ENCODE measurements around the gene RIPK4. TPM values are rescaled to one million over a fixed set of nuclear protein-coding genes. Genes with fewer than 3 reads are reported as not detected.

Gene RIPK4
- total RNA-seq, 1 donor from 2014 or later, result not detected

DNA sequence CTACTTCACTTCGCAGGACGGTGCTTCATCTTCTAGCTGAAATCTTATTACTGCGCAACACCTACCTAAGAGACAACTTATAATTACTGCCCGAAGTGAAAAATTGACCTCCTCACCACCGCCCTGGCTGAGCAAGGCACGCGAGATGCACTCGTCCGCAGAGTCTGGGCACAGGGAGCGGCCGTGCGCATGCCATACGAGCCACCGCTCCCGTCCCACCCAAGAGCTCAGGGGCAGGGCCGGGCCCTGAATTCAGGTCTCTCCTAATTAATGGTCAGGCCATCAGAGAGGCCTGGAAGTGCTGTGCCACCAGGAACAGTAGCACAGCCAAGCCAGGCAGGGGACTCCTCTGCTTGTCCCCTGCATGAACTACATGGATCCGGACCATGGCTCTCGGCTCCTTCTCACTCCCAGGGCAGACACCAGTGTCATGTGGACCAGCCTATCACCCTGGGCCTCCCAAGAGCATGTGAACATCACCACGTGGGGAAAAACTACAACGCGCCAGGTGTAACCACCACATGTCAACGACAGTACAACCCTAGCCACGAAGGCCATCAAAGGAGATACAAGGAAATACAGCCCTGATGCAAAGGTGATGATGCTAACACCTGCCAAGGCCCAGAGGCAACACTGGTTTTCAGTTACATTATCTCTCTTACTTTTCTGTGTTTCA lies 11.5 kb downstream of the RIPK4 start:
- DNase-seq (ENCODE audit: low read depth), result no peak

DNA sequence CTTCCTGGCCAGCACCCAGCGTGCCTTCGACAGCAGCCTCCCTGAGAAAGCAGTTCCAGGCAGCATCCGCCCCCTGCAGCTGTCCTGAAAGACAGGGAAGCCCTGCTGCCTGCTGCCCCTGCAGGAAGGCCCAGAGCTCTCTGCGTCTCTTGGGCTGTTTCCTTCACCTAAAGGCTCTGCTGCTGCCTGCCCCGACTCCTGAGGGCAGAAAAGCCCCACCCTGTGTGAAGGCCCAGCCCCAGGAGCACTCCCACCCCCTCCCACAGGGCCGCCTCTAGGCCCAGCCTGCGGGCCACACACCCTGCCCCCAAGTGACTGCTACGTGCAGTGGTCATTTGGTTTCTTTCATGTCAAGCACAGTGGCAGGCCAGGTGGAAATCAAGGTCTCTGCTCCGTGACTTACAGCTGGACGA lies 12.4 kb downstream of the RIPK4 start:
- peak; percentile 6 for DNase-seq (ENCODE audit: low read depth)

DNA sequence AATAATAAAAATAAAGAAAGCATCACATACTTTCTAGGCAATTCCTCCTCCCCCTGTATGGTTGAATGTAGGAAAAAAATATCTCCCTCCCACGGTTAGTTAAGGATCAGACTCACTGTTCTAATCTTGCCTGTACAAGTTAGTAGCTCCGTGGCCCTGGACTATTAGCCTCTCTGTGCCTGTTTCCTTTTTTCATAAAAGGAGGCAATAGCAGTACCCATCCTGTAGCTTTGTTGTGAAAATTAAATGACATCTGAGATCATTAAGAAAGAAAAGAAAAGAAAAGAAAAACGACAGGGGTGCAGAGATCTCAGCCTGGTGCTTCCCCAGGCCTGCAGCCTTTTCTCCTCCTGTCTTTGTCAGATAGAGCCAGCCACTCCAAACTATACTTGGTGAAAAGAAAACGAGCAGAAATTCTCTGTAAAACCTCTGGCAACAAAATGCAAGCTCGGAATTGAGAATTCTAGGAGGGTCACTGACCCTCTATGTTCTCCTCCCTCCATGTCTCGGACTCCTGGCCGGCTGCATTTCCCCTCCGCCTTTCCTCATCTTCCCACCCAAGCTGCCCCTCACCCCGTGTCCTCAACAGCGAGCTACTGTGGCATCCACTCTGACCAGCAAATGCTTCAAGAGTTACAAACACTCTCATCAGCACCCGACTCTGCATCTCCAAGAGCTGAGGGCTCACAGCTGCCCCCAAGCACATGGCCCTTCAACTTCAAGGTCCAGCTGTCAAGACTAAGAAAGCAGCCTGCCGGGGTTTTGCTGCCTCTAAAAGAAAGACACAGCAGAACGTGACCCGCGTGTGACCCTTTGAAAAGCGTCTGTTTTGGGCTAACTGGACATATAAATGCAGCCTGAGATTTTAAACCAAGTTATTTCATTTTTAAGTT lies 13.6 kb downstream of the RIPK4 start:
- DNase-seq (ENCODE audit: low read depth), result peak; percentile 16

DNA sequence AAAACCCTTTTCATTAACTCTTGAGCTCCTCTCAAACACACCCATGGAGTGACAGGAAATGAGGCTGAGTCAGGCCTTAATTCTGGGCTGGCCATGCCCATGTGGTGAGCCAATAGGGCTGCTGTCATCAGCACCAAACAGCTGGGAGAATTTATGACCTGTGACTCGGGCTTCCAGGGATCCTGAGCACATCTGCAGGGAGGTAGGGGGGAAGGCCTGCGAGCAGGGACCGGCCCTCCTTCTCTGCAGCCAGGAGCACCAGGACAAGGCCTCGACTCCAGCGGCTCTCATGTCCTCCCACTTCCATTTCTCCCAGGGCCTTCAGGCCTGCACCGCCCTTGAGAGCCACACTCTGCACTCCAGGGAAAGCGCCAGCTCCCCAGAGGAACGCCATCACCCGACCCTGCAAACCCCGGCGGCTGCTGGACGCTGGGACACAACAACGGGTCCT lies 14.6 kb downstream of the RIPK4 start:
- DNase-seq (ENCODE audit: low read depth), result peak; percentile 47

DNA sequence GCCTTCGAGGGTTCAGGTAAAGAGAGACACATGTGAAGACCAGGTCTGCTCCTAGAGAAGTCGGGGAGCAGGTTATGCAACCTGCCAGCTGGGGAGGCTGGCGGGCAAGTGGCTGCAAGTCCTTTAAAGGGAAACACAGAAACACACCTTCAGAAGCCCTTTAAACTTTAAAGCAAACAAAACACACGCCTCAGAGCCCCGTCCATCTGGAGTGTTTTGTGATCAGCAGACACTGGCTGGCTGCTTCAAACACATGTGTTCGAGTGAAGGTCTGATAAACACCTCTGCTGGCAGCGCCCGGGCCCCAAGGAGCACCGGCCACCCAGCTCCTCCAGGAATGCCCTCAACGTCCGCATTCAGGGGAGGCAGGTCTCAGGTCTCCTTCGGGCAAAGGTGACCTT lies 15.2 kb downstream of the RIPK4 start:
- no peak for DNase-seq (ENCODE audit: low read depth)

DNA sequence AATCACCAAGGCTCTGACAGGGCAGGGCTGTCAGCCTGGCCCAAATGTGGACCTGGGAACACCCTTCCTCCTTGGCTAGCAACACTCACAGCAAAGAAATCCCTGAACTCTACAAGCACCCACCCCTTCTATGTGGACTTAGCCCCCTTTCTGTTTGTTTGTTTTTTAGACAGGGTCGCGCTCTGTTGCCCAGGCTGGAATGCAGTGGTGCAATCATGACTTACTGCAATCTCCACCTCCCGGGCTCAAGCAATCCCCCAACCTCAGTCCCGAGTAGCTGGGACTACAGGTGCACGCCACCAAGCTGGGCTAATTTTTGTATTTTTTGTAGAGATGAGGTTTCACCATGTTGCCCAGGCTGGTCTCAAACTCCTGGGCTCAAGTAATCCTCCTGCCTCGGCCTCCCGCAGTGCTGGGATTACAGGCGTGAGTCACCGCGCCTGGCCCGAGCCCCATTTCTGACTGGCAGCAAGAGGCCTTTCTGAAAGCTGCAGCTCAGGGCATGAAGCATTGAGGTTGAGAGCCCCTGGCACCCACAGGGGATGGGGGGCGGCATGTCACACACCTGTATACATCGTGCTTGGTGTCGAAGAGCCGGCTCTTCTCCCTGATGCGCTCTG lies 16.2 kb downstream of the RIPK4 start:
- no peak for DNase-seq (ENCODE audit: low read depth)

DNA sequence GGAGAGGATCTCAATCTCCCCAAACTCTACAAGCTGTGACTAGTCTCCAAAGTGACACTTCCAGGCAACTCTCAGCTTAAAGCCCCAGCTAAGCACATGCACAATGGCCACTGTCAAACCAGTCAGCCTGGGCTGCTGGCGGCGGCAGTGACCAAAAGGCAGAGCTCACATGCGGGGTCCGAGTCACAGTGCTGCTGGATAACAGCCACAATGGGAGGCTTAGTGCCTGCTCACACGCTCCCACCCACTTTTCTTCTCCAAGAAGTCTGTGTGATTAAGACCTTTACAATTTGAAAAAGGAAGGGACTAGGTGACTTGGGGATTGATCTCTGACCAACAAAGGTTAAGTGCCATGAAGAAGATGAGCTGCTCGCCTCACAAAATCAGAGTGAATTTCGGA lies 16.8 kb downstream of the RIPK4 start:
- DNase-seq (ENCODE audit: low read depth), result no peak

DNA sequence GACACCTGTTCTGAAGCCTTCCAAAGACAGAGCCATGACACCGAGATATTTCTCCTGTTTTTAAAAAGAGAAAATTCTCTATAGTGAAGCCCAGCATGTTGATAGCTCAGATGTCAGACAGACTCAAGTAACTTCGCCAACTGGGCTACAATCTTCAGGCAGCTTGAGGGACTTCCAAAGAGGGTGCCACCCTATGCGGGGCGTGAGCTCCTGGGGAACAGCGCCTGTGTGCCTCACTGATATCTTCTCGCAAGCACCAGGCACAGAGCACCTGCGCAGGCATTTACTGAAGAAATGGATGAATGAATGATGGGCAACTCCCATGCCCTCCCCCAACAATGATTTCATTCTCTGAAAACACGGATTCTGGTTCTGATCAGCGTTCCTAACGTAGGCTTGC lies 17.6 kb downstream of the RIPK4 start:
- DNase-seq (ENCODE audit: low read depth), result no peak

DNA sequence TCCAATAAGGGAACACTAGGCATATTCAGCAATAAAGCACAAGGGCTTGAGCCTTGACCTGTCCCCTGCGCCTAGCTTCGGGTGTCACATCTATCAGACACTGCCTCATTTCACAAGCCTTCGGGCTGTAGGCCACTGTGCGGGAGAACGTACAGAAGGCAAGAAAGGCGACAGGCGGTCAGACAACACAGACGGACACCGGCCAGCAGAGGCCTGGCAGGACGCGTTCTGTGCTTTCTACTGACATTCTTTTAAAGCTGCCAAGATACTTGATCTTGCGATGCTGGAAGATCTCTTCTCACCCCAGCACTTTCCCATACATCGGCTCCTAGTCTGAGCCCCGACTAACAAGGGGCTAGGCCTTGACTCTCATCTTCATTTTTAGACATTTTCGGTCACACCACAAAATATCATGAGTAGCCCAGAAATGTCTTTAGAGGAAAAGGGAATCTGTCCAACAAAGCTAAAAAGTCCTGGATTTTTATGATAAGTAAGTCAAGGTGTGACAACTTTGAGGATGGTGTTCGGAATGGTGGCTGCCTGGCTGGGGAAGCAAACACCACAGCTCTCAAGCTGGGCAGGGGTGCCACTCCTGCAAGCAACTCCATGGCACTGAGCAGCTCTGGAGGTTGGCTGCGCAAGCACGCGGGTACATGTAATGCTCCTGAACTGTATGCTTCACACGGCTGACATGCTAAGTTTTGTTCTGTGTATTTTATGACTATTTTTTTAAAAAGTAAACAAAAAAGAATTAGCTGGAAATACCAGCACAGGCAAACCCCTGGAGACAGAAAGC lies 18.7 kb downstream of the RIPK4 start:
- DNase-seq (ENCODE audit: low read depth), result no peak

DNA sequence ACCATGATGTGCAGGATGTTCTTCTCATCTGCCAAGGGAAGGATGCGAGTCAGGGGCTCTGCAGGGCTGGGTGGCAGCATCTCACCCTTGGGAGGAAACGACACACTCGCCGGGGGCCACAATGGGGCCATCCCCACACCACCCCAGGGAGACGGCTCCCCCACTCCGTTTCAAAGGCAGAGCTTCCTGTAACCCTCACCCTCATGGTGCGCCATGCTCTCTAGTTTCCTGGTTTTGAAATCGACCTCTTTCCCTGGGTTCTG lies 20.2 kb downstream of the RIPK4 start:
- no peak for DNase-seq (ENCODE audit: low read depth)

DNA sequence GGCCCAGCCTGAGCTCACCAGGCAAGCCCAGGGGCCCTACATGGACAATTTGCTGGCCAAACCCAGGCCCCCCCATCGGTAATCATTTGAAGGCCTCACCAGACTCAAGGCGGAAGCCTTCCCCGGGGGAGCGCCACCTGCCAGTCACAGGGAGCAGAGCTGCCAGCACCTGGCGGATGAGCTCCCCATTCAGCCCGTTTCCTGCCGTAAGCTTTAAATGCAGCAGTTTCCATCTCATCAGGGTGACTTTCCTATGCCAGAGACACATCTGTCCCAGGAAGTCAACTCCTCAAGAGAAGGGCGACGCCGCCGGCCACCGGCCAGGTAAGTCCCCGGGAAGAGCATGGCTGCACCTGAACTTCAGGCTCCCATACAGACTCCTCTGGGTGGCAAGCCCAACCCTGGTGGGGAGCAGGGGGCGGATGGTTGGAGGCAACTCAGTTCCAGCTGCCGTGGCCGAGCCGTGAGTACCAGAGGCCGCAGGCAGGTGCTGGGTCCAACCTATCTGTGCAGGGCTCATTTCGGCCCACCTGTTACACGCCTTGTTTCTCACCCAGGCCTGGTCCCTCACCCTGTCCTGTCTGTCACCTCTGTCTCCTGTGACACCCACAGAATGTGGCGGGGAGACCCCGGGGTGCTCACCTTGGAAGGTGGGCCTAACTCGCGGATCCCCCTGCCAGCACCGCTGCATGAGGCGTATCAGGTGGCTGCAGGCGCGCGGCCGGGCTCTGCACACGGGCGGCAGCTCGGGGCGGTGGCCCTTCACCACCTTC lies 20.7 kb downstream of the RIPK4 start:
- no peak for DNase-seq (ENCODE audit: low read depth)

DNA sequence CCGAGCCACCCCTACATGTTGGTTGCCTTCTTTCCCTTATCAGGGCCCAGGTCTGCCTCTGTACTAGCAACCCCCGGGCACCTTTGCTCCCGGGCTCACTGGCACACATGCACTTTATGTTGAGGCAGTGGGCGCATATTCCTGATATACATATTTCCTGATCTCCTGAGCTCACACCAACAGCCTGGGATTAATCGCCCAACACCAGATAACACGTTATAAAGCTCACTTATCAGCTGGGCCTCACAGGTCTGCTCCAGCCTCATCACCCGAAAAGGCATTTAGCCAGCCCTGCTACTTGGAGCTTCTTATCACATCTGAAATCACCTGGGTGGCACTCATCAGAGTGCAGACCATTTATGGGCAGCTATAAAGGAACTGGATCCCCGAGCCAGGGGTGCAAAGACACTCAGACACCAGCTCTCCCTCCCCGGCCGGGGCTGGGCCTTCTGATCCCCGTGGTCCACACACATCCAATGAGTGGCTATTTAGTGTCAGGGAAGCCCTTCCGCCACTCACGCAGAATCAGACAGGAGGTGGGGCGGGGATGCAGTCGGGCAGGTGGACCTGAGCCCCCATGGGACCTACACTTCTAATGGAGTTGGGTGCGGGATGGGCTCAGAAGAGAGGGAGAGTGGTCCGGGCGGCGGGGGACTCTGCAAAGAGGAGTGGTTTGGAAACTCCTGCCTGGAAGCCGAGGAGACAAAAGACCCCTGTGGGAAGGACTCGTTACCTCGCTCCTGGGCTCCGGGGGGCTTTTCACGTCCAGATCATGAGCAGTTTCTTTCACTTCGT lies 21.6 kb downstream of the RIPK4 start:
- no peak for DNase-seq (ENCODE audit: low read depth)

DNA sequence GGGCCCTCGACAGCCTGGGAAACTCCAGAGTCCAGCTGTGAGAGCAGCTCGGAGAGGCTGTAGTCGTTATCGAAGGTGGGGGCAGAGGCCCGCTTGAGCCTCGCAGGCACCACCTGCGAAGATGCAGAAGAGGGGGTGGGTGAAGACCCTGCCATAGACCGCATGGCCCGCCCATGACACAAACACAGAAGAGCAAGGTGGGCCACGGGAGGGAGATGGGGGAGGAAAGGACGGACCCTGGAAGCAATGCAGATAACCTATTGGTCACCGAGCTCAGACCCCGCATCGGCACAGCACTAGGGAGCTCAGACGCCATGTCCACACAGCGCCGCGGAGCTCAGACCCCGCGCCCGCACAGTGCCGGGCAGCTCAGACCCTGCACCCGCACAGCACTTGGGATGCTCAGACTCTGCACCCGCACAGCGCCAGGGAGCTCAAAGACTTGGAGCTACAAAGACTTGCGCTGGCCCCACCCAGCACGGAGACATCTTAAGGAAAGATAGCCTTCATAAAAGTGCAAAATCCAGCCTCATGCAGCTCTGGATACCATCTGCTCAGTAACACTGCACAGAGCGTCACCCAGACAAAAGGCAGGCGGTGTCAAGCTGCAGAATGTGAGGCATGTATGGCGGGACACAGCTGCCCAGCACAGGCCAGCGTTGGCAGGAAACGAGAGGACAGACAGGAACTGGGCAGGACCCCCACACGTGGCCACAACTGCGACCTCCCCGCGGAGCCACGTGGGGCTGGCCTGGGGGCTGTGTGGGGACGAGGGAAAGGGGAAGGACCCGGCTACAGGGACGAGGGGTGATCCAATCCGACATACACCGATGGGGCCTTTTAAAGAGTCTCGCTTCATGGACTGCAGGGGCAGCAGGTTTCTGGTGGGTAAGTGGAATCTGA lies 22.6 kb downstream of the RIPK4 start:
- peak; percentile 13 for DNase-seq (ENCODE audit: low read depth)

DNA sequence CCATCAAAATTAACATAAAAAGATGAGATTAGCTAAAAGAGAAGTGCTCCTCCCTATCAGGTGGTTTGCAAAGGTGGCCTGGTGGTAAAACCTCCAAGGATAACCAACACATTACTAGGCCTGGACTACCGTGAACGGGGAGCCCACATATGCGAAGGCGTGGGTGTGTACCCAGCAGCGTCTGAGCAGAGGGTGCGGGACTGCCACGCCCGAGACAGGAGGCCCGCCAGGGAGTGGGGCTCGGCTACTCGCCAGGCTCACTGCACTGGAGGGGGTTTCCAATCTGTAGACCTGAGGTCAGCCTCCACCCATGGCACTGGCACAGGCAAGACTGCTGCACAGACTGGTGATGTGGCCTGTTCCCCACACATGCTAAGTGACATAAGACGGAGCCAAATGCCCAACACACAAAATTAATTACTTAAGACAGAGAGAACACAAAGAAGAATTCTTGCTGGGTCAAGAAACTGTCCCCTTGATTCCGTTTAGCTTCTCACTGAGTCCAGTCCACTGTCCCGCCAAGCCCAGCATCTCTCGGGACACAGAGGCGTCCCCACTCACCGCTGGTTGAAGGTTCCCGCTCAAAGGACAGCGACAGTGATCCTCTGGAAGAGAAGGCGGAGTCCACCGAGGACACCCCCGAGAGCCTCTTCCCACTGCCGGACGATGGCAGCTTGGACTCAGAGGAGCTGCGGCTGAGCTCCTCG lies 23.4 kb downstream of the RIPK4 start:
- no peak for DNase-seq (ENCODE audit: low read depth)

DNA sequence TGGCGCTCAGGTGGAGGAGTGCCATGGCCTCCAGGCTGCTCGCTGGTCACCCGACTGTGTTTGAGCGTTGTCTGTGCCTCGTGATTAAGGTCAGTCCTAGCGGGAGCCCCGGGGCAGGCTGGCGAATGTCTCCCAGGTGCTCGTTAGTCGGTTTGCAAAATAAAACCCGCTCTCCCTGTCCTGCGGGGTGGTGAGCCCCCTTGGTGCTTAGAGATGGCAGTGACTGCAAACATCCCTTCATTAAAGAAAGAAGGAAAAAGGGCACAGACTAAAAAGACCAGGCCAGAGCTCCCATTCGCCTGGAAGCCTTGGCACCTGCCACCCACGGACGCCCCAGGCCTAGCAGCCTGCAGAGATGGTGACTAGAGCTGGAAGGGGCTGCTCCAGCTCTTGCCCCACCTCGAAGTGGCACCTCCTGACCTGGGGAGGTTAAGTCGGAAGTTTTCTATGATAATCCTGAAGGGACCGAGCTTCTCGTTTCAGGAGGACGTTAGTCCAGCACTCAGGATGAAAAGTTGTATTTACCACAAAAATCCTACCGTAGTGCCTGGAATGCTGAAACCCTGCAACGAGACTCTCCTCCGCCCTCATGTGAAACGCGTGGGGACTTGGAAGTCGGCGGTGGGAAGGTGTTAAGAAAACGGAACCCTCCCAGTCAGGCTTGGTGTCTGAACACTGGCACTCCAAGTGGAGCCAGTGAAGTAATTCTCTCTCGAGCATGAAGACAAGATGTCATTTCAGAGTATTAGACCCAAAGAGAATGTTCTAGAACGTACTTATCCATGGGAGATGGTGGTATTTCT lies 24.6 kb downstream of the RIPK4 start:
- no peak for DNase-seq (ENCODE audit: low read depth)

DNA sequence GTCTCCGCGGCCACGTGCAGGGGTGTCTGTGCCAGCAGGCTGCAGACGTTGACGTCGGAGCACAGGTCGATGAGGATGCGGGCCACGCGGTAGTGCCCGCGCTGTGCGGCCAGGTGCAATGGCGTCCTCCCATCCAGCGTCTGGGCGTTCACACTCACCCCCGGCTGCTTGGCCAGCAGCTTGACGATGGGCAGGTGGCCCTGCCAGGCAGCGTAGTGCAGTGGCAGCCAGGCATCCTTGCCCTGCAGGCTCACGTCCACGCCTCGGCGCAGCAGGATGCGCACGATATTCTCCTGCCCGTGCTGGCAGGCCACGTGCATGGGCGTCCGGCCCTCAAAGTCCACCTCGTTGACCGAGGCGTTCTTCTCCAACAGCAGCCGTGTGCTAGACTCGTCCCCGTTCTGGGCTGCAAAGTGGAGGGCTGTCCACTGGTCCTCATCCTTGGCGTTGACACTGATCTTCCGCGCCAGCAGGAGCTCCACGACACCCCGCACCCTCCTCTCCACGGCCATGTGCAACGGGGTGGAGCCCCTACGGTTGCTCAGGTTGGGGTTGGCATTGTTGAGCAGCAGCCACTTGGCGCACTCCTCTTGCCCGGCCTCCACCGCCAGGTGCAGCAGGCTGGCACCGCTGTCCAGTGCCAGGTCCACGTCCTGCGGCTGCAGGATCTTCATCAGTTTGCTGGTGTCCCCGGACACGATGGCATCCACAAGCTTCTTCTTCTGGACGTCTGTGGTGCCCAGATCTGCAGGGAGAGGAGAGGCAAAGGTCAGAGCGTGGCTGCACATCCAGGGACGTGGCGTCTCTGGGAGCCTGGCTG lies 25.4 kb downstream of the RIPK4 start:
- no peak for DNase-seq (ENCODE audit: low read depth)

All from myocyte (in vitro differentiated cells).